NCI-H226 (cell line): ENCODE data around the gene M1AP.
A peak's percentile ranks its signal among the peaks of the same experiment; 100 is the strongest.

ENCODE experiments used
- DNase-seq: peaks from one replicate; pipeline ENCODE4 v3.0.0-alpha.2; 2015

M1AP gene

GRCh38 chr2:74542978-74543377, 105.2 kb downstream of the M1AP start:
- no peak for DNase-seq

GRCh38 chr2:74540291-74540690, 107.8 kb downstream of the M1AP start:
- no peak for DNase-seq

- no peak for DNase-seq
These were observed 109.2 kb downstream of the M1AP start for GRCh38 chr2:74538881-74539339.

- no peak for DNase-seq
These were observed 111.0 kb downstream of the M1AP start for GRCh38 chr2:74537140-74537539.

GRCh38 chr2:74536166-74536950, 111.8 kb downstream of the M1AP start:
- DNase-seq, result no peak

GRCh38 chr2:74535440-74535965, 112.6 kb downstream of the M1AP start:
- DNase-seq, result no peak

- DNase-seq, result no peak
These were observed 113.7 kb downstream of the M1AP start for GRCh38 chr2:74534411-74534810.

- DNase-seq, result no peak
These were observed 114.7 kb downstream of the M1AP start for GRCh38 chr2:74533464-74533863.

- DNase-seq, result no peak
These were observed 115.9 kb downstream of the M1AP start for GRCh38 chr2:74532222-74532621.

- no peak for DNase-seq
These were observed 116.5 kb downstream of the M1AP start for GRCh38 chr2:74531666-74532065.

- no peak for DNase-seq
These were observed 117.6 kb downstream of the M1AP start for GRCh38 chr2:74530239-74531187.

GRCh38 chr2:74529357-74530238, 118.5 kb downstream of the M1AP start, which contains the start of the genes AUP1 and HTRA2:
AUP1 (minus strand) TSS chr2:74529706; CDS start chr2:74529629, 77 bp downstream.
HTRA2 (plus strand) TSS chr2:74529933; CDS start chr2:74530007, 74 bp downstream.
- DNase-seq, result peak; percentile 100

- no peak for DNase-seq
These were observed 119.4 kb downstream of the M1AP start for GRCh38 chr2:74528600-74529356.

GRCh38 chr2:74527741-74528140, 120.4 kb downstream of the M1AP start:
- no peak for DNase-seq

- DNase-seq, result no peak
These were observed 121.4 kb downstream of the M1AP start for GRCh38 chr2:74526649-74527230.

- DNase-seq, result no peak
These were observed 122.1 kb downstream of the M1AP start, which contains the start of gene DQX1 for GRCh38 chr2:74525717-74526648. DQX1 (minus strand) TSS chr2:74526231; CDS start chr2:74525729, 502 bp downstream.

- no peak for DNase-seq
These were observed 123.0 kb downstream of the M1AP start for GRCh38 chr2:74524955-74525716.

GRCh38 chr2:74524005-74524404, 124.1 kb downstream of the M1AP start:
- DNase-seq, result no peak

GRCh38 chr2:74522516-74522915, 125.6 kb downstream of the M1AP start:
- DNase-seq, result no peak
